Femur (tissue), 1 donor: Measurements from ENCODE around the gene HLF.

Experiments
- DNase-seq: peaks from one replicate; pipeline ENCODE4 v3.0.0-alpha.2; 2017

Gene HLF

DNA sequence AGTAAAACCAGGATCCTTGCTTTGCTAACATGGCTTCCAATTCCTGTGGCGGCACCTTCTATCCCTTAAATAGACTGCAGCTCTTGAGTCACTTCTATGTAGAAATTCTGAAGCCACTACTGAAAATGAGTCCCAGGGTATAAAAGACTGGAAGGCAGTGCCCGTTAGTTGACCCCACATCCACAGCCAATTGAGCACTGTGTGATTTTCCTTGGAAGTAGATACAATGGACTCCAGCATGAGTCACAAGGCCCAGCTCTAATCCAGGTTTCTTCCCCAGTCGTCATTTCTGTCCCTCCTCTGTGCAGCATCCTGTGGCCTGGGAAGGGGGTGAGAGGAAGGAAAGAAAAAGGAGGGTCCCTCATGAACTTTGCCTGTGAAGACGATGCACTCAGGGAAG, 69.5 kb downstream of the HLF start:
- no peak for DNase-seq

DNA sequence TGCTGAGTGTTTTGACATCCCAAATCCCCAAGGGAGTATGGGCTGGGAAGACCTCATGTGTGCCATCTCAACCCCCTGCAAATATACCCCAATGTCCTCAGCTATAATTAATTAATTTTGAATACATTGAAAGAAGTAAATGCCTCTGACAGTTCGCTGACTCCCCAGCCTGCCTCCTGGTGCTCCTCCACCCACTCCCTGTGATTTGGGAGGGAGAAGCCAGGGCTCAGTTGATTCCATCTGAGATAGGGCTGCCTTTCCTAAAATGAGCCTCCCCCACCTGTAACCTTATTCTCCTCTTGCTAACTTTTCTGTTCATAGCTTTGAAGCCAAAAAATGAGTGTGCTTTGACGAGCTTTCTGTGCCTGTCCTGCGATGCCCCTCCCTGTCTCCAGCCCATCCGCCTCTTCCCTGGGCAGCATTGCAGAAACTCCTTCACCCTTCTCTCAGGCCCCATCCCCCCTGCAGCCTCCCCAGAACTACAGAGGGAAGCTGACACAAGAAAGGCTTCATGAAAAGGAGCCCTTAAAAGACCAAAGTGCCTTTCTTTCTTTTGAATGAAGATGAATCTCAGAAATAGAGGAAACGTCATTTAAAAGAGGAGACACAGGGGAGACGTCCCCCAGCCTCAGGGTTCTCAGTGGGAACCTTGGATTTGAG, 70.3 kb downstream of the HLF start:
- DNase-seq, result no peak

DNA sequence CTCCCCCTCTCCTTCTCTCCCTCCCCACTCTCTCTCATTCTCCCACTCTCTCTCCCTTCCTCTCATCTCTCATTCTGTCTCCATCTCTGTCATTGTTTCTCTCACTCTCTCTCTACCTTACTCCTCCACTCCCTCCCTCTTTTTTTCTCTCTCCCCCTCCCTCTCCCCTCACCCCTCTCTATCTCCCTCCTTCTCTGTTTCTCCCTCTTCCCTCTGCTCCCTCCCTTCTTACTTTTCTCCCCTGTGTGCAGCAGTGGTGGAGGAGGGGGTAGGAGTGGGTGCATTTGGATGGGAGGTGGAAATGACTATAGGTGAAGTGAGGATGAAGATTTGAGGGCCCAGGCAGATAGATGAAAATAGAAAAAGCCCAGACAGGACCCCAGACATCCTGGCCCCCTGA, 70.9 kb downstream of the HLF start:
- no peak for DNase-seq

DNA sequence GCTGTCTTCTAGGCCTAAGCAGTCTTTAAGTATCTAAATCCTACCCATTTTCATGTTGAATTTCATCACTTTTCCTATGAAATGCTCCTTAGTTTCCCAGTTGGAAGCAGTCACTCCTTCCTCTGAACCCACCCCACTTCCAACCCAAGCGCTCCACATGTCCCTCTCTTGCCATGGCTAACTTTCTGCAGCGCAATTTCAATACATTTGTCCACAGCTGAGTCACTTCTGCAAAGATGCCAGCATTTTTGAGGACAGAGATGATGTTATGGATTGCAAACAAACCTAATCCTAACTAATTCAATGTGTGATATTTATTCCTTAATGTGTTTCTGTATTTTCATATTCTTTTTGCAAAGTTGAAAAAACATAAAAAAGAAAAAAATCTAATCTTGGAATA, 71.7 kb downstream of the HLF start:
- DNase-seq, result no peak

DNA sequence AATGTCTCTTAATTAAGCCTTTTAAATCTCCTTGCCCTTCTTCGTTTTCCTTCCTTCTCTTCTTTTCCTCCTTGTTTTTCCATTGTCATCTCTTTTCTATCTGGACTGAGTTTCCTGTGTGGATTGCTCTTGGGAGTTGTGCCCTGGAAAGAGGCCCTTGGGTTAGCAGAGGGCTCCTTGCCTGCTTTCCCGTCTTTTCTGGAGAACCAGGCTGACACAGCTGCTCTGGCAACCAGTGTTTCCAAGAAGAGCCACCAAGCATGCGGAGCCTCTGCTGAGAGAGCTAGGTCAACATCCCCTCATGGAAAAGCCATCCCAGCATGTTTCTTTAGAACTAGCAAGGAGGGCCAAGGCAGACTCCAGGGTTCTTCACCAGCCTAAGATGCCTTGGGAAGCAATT, 75.4 kb downstream of the HLF start:
- DNase-seq, result peak; percentile 27

DNA sequence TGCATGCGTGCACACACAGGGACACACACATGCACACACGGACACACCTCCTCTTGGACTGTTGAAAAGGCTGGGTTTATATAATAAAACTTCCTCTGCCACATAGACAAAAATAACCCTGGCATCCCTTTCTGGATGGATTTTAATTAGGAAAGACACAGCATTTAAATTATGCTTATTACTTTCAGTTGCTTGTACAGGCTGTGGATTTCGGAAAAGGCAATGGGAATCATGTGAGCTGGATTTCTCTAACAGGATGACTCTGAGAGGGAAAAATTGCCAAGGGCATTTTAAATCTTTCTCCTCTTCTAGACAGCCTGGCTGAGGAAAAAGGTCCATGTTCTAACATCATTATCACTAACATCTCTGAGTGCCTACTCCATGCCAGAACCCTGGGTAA, 75.9 kb downstream of the HLF start:
- no peak for DNase-seq

DNA sequence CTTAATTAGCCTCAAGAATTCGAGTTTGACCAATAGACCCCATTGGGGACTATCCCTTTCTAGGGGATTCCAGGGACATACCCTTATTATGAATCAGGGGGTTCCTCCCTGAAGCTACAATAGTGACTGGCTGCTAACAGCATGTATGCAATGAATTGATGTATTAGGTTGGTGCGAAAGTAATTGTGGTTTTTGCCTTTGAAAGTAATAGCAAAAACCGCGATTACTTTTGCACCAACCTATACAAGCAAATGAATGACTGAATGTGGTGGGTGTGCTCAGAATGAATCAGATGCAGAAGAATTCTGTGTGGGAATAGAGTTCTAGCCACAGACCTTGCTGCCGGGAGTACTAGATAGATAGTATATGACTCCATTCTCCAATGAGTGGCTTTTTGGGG, 76.7 kb downstream of the HLF start:
- DNase-seq, result no peak

DNA sequence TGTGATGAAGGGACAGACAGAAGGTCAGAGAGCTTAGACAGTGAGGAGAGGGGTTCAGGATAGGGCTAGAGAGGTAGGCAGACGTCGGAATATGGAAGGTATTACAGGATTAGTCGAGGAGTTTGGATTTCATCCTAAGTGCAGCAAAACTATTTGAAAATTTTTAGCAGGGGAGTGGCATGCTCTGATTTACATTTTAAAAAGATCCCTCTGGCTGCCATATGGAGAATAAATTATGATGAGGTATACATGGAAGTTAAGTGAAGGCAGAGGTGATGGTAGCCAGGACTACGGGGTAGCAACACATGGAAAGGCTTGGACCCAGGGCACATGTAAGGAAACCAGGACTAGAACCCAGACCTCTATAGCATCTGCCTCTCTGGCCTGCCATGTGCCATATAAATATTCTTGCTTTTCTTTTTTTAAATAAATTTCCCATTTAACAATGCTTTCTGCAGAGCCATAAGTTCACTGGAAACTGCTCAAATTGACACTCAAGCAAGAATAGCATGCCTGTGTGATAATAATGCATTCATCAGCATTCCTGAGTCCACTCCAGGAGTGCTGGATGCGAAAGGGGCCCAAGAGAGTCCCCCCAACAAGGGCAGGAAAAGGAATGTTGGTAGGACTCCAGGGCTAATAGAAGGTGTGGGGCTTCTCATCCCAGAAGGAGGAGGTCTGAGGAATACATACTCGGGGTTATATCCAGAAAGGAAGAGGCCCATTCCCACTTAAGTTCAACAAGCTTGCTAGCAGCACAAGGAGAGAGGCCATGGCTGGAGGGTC, 78.2 kb downstream of the HLF start:
- no peak for DNase-seq

DNA sequence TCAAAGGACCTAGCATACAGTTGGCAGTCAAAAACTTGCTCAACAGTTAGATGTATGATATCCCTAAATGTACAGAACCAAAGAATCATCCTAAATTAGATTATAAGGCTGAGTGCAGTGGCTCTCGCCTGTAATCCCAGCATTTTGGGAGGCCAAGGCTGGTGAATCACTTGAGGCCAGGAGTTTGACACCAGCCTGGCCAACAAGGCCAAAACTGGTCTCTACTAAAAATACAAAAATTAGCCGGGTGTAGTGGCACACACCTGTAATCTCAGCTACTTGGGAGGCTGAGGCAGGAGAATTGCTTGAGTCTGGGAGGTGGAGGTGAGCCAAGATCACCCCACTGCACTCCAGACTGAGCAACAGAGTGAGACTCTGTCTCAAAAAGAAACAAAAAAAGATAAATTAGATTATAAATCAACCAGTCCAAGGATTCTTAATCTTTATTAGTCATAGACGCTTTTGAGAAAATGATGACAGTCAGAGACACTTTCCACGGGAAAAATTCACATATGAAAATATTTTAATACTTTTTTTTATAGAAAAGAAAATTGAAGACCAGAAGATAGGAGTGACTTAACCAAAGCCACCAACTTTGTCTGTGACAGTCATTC, 79.2 kb downstream of the HLF start:
- DNase-seq, result no peak

DNA sequence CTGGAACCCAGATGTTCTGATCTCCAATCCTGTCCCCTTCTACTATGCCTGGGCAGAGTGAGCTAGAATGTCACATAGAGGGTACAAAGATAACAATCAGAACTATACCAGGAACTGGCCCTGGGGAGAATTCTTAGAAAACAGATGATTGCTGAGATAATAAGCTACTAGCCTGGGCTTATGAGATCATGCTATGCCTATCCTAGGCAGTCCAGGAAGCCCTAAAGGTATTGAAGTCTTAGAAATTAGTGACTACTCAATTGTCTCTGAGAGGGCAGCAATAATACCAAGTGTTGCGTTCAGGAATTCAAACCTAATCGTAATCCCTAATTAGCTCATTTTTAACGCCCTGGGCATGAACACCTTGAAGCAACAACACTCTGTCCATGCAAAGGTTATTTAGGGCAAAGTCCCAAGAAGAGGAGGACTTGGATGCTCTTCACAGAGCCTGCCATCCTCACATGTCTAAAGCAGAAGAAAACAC, 79.8 kb downstream of the HLF start:
- no peak for DNase-seq

DNA sequence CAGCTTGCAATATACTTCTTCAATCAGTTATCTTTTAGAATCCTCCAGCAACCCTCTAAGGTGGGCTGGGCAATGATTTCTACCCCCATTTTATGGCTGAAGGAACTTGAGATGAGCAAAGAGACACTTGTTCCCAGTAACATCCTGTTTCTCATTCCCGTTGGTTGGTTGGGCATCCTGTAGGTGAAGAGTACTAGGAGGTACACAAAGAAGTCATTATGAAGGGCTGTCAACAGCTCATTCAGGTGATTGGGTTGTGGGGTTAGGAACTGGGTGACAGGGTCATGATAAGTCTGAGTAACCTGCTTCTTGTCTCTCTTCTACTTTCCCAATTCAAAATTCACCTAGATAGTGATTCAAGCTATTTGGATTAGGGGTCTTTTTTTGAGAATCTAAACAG, 80.4 kb downstream of the HLF start:
- no peak for DNase-seq

DNA sequence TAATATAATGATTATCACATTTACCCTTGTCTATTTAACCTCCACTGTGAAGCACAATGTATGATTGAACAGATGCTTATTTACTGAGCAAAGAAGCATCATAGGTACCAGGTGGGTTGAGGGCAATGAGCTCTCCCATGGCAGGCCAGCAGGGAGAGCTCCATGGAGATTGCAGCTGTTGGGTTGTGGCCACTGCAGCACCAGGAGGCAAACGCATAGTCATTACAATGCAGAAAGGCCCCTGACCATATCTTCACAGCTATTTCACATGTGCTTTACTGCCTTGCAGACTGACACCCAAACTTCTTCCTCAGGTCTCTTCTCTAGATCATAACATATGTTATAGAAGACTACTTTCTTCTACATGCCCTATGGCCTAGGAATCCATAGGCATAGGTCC, 81.9 kb downstream of the HLF start:
- no peak for DNase-seq

DNA sequence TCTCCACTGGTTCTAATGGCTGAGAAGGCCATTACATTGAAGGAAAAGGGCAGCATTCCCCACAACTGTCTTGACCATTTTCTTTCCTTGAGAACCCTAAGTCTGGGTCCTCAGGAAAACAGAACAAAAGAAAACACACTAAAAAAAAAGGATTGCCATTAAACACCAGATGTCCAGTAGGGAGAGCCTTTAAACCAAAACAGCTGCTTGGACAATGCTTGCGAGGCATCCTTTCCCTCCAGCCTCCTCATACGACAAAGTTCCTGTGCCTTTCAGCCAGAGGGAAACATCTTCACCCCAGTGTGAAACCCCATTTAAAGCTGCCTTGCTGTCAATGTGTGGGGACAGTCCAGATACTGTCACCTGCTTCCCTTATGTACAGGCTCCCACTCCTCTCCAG, 82.6 kb downstream of the HLF start:
- DNase-seq, result no peak

DNA sequence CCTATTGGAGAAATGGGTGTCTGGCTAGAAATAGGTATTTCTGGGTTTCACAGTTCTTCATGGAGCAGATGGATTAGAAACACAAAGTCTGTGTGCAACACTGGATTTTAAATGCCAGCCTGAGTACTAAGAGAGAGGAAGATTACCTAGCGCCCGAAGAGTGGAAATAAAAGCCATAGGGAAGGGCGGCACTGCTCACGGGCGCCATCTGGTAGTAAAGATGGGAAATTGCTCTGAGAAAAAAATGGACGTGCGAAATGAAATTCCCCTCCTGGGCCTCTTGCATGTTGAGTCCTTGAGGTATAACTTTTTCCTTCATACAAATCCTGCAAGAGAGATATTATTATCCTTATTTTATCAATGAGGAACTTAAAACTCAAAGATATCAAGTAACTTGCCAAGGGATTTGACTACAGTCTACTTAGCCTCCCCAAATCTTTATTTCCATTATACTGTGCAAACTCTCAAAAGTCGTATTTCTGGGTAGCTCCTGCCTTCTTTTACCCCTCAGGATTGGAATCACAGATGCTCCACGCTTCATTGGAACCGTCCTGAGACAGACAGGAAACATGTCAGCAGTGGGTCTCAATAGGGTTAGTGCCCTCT, 84.1 kb downstream of the HLF start:
- peak; percentile 59 for DNase-seq

DNA sequence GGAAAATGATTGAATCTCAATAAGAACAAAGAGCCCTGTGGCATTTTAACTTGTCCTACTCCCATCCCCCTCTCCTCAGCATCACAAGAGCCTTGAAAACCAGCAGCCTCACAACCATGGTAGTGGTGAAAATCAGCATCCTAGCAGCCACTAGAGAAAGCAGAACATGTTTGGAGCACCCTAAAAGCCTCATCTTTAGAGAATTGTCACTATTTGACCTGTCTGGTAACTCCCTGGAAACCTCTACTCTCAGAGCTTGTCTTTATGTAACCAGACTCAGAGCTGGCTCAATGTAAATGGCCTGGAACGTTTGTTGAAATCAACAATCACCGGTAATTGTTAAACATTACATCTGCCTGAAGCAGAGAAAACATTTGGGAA, 86.1 kb downstream of the HLF start:
- no peak for DNase-seq

DNA sequence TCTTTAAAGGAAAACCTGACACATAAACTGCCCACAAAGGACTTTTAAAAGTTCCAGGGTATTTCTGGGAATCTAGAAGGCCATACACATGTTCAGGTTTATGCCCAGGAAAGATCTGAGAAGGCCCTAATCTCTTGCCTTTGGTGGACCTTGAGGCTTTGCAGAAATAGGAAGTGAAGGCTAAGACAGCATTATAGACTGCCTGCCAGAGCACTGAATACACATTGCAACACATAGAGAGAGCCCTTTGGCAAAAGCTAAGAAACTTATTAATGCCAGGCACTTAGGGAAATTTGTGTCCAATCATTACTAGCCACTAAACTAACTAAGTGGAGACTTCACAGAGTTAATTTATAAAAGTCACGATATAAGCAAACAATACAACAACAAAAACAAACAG, 86.5 kb downstream of the HLF start:
- DNase-seq, result no peak

DNA sequence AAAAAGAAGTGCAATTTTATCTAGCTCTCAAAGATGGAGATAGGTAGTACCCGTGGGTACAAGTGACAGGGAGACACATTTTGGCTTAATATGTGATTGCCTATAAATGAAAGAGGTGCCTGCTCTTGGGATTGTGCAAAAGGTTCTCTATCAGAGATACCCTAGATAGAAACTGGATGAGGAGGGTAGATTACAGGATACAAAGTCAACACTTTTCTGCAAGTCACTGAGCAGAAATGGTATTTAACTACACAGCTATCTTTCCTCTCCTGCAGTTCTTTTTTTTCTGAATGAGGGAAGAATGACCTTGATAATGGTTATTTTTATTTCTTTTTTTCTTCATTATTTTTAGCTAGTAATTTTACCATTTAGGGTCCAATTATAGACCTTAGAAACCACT, 89.2 kb downstream of the HLF start:
- no peak for DNase-seq

DNA sequence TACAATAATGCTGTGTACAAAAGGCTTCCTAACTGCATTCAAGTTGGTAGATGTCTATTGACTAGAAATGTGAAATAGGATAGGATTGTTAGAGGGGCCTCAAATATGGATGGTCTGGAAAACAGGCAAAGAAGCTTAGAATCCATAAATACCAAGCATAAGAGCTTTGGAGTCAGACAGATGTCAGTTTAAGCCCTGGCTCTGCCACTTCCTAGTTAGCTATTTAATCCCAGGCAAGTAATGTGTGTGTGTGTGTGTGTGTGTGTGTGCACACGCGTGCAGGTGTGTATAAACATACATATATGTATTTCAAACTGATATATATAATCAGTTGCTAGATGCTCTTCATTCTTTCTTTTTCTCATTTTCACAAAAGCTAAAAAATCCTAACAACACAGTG, 90.2 kb downstream of the HLF start:
- DNase-seq, result no peak

DNA sequence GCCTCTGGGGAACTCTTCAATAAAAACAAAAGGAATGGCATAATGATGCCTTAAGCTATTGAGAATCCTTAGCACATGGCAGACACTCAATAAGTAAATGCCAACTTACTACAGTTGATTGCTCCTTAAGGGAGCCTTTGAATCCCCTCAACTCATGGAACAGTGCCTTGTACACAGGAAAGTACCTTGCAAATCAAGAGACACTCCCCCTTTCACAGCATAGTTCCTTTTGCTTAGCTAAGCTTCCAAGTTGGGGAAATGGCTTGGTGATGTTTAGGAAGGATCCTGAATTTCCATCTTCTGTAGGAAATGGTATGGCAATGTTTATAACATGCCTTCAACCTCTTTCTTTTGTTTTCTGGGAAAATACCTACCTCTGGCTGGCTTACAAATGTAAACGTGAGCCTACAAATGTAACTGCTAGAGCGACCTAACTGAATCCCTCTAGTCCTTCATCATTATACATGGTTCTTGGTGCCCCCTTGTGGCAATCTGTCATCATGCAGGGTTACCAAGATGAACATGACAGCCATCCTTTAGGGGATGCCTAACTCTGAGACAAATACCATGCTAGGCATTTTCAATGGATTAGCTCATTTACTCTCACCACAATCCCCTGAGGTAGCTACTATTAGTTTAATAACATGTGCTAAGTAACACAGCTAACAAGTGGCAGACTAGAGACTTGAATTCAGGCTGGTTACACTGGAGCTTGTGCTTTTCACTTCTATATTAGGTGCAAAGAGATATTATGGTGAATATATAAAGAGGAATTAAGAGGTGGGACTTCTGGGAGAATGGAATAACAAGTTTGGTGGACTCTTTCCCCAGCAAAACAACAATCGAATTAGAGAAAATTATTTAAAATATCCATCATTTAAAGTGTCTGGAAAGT, 91.9 kb downstream of the HLF start:
- DNase-seq, result peak; percentile 66

DNA sequence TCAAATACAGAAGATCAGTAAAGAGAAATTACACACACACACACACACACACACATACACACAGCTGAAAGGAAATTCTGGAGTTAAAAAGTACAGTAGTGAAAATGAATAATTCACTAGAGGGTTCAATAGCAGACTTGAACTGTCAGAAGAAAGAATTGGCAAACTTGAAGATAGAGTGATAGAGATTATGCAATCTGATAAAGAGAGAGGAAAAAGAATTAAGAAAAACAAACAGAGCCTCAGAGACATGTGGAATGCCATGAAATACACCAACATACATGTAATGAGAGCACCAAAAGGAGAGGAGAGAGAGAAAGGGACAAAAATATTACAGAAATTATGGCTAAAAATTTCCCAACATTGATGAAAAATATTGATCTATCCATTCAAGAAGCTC, 96.2 kb downstream of the HLF start:
- DNase-seq, result no peak

DNA sequence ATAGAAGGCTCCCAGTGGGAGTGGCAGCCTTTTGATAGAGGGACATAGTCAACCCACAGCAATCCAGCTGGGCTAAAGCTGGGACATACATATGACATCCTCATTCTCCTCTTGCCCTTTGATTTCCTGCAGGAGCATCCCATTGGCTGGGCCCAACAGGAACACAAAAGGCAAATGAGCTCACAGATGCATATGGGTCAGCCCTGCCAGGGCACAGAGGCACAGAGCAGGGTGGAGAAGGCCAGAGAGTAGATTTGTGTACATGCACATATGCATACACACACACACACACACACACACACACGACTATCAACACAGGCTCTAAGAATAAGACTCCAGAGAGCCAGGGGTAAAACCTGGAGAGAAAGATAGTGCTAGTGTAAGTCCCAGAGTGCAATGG, 98.3 kb downstream of the HLF start:
- DNase-seq, result no peak

DNA sequence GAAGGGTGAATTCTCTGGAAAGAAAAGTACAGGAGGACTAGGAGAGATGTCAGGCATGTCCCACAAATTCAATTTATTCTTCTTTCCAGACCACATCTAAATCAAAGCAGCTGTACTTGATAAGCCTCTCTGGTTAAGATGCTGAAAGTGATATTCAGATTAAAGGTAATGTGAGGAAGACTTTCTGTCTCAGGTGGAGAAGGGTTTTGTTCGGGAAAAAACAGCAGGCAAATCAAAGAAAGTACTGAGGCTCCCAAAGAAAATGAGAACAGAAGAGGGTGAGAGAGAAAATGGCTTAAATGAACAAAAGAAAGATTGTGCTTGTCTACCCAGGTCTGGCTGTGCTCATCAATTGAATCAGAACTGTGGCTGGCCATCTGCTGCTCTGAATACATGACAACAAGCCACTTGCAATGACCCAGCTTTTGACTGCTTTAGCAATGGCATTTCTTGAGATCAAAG, 101.3 kb downstream of the HLF start:
- DNase-seq, result no peak

DNA sequence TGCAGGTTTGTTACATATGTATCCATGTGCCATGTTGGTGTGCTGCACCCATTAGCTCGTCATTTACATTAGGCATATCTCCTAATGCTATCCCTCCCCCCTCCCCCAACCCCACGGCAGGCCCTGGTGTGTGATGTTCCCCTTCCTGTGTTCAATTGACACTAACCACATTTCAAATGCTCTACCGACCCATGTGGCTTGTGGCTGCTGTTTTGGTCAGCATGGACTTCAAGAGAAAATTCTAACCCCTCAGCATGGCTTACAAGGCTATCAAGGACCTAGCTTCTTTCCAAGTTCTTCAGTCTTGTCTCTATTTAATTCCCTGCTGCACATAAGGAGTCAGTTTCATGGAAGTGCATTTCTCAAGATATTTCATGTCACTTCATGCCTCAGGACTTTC, 103.9 kb downstream of the HLF start:
- no peak for DNase-seq
